NCI-H2227 treated with DMSO at 0.1 percent for 48 hours (cell line): ENCODE data around the gene KIF4A.
A peak's percentile ranks its signal among the peaks of the same experiment; 100 is the strongest.

Source experiments
- DNase-seq: peaks from one replicate; lab custom pipeline; 2025; lab: John Stamatoyannopoulos, UW

The KIF4A gene

DNA sequence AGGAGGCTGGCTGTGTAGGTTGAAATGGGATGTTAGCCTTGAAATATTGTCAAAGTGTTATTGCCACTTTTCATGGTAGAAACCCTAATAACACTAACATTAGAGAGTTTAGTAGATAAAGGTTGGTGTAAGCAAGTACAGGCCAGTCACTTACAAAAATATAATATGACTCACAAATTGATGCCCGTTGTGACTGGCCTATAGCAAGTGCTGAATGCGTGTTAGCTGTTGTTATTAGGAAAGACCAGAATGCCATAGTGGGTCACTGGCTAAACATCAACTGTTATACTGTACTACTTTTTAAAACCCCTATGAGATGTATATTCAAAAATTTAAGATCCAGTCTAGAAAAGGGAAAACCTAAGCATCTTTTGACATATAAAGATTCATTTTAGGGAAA is 112.8 kb downstream of the KIF4A start:
- DNase-seq: no peak

GRCh38 chrX:70405003-70405402 is 115.1 kb downstream of the KIF4A start:
- DNase-seq: no peak

DNA sequence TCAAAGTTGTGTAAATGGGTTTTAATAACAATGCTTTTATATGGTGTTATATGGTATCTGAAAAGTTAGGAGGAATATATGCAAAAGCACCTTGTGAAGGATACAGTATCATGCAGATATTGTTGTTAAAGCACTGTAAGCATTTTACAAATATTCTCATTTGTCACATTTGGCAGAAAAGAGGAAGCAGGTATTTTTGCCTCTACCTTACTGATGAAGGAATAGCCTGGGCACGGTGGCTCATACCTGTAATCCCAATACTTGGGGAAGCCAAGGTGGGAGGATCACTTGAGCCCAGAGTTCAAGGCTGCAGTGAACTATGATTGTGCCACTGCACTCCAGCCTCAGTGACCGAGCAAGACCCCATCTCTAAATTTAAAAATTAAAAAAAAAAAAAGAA is 121.0 kb downstream of the KIF4A start:
- no peak for DNase-seq

DNA sequence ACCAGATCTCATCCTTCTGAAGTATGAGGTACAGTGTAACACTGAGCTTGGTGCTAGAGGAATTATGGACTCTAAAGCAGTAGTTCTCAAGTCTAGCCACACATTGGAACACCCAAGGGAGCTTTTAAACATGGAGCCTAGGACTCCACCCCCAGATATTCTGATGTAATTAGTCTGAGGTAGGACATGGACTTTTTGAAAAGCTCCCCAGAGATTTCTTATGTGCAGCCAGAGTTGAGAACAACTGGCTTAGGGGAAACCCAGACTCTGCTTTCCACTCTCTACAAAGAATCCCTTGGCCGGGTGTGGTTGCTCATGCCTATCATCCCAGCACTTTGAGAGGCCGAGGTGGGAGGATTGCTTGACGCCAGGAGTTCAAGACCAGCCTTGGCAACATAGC is 121.6 kb downstream of the KIF4A start:
- no peak for DNase-seq

DNA sequence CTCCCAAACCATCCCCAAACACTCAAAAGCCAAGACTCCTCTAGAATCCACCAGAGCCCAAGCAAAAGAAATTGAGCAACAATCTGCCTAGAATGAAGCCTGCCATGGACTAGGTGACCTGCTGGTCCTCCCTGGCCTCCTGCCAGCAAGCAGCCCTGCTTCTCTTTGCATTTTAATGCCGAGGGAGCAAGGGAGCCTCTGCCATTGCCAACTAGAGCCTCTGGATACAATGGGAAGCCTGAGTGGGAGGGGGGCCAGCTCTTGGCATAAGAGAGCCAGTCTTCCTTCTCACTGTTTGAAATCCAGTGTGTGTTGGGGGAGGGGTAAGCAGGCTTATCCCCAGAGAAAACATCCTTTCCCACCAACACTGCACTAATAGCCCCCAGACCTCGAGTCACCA is 131.7 kb downstream of the KIF4A start:
- DNase-seq: peak; percentile 64

DNA sequence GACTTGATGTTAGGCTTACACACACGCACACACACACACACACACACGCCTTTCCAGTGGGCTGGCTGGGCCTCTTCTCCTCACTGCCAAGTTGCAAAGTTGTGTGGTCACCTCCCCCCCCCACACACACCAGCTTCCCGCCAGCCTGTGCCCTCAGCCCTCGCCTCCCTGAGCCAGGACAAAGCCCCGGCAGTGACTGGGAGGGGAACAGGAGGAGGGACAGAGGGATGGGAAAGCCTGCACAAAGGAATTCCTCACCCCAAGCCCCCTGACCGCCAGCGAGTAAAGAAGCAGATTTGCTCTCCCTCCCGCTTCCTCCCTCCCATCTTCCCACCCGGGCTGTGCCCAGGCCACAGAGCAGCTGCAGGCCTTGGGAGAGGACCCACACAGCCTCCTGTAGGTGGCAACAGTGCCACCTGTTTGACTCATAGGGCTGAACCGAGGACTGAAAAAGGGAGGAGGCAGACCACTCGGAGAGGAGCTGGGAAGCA is 133.0 kb downstream of the KIF4A start, which contains the start of gene GDPD2:
Gene GDPD2, plus strand, starts transcription at position 464 of the 491 bp plus-strand sequence. CDS start 1,671 bp downstream, outside the sequence.
- peak; percentile 76 for DNase-seq

GRCh38 chrX:70423936-70424675 is 134.2 kb downstream of the KIF4A start:
- no peak for DNase-seq

DNA sequence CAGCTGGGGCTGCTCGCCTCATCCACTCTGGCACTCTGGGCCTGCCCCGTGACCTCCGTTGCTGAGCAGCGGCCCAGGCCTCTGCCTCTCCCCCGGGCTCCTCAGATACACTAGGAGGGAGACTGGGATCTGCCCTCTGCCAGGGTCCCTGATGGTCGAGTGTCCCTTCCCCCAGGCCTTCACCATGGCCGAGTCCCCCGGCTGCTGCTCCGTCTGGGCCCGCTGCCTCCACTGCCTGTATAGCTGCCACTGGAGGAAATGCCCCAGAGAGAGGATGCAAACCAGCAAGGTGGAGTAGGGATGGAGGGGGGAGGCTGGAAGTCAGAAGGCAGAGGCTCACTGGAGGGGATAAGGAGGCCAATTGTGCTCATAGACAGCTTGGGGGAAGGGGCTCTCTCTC is 134.9 kb downstream of the KIF4A start:
- DNase-seq: no peak

DNA sequence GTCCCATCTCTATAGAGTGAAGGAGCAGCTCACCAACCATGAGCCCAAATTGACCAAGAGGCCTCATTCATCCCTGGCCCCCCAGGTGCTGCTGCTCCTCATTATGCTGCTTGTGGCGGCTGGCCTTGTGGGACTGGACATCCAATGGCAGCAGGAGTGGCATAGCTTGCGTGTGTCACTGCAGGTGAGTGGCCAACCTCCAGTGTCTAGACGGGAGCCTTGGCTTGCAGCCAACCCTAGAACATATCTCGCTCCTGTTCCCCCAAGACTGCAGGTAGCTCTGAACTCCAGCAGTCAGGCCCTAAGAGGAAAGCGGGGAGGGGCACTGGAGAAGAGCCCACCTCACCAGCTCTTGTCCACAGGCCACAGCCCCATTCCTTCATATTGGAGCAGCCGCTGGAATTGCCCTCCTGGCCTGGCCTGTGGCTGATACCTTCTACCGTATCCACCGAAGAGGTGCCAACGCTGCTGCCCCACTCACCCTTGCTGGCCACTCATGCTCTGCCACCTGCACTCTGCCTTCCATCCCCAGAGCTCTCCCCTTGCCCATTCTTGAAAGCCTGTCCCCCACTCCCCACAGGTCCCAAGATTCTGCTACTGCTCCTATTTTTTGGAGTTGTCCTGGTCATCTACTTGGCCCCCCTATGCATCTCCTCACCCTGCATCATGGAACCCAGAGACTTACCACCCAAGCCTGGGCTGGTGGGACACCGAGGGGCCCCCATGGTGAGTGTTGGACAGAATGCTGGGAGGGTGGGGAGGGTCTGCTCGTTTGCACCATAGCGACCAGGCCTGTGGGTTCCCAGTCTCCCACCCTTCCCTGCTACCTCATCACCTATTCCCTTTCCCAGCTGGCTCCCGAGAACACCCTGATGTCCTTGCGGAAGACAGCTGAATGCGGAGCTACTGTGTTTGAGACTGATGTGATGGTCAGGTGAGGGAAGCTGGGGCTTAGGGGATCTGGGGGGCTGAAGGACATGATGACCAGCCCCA is 136.7 kb downstream of the KIF4A start:
- no peak for DNase-seq

DNA sequence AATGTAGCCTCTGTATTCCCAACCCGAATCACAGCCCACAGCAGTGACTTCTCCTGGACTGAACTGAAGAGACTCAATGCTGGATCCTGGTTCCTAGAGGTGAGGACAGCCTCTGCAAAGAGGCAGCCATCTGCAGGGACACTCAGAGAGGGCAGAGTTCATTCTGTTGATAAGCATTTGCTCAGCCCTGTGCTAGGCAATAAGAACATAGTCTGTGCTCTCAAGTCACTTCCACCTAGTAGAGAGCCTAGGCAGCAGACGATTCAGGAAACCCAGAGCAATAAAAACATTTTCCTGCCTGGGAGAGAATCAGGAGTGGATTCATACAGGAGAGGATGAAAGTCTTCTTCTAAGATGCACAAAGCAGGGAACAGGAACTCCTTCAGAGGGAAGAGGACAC is 137.5 kb downstream of the KIF4A start:
- DNase-seq: no peak

DNA sequence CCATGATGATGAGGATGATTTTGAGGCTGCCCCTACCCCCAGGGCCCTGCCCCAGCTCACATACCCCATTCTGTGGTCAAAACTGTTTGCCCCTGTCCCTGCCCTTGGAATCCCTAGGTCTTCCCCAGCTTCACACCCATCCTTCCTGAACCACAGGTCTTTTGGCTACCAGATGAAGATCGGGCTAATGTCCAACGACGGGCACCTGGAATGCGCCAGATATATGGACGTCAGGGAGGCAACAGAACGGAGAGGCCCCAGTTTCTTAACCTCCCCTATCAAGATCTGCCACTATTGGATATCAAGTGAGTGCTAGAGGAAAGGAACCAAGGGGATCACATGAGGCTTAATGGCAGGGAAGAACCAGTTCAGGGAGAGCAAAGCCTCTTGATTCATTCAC is 139.9 kb downstream of the KIF4A start:
- no peak for DNase-seq

DNA sequence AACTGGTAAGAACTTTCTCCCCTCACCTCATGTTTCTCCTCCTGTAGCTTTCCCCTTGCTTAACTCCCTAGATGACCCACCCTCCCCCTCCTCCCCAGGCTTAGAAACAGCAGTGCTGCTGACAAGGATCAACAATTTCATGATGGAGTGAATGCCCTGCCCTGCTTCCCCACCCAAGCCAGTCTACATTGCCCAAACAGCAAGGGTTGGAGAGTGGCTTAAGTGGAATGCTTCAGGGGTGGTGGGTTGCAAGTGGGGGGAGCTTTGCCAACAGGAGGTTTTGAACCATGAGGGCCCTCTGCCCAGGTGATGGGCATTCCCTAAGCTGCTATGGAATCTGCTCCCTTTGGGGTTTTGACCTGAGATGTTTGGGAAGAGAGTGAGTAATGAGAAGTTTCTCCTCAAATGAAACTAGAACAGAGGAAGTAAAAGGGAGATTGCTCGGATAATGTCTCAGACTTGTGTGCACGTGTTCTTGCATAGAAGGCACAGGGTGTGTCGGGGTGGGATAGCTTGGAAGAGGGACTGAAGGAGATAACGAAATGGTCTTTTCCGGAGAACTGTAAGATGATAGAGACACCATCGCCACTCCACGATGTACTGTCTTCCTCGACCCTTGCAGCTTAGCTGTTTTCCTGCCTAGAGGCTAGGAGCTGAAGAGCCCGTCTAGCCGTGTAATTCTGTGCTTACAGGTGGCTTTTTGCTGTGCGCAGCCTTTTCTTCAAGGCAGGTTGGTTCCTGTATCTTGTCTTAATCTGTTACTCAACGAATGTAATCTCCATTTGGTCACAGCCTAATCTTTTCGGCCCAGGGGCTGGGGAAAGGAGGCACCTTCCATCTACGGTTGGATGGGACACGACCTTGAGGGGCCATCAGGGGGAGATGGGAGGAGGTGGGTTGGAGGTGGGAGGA is 143.3 kb downstream of the KIF4A start:
- no peak for DNase-seq

GRCh38 chrX:70433848-70434351 is 144.0 kb downstream of the KIF4A start:
- peak; percentile 83 for DNase-seq

DNA sequence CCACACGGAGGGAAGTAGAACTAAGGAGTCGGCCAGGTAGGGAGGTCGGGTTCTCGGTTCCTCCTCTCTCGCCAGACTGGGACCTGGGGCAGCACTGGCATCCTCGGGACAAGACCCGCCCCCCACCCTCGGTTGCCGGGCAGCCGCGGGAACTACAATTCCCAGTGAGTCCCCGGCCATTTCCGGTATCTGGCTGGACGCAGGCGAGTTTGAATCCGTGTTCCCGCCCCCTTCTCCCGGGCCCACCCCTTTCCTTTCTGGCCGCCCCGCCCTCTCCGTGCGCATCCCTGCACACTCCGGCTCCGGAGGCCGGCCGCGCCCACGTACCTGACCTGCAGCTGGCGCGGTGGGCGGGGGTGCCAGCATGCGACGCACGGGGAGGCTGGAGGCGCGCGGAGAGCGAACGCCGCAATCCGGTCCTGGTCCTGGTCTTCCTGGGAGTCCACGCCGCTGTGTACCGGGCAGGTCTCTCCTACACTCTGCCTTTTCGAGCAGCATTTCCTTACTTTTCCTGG is 144.5 kb downstream of the KIF4A start:
- peak; percentile 96 for DNase-seq

DNA sequence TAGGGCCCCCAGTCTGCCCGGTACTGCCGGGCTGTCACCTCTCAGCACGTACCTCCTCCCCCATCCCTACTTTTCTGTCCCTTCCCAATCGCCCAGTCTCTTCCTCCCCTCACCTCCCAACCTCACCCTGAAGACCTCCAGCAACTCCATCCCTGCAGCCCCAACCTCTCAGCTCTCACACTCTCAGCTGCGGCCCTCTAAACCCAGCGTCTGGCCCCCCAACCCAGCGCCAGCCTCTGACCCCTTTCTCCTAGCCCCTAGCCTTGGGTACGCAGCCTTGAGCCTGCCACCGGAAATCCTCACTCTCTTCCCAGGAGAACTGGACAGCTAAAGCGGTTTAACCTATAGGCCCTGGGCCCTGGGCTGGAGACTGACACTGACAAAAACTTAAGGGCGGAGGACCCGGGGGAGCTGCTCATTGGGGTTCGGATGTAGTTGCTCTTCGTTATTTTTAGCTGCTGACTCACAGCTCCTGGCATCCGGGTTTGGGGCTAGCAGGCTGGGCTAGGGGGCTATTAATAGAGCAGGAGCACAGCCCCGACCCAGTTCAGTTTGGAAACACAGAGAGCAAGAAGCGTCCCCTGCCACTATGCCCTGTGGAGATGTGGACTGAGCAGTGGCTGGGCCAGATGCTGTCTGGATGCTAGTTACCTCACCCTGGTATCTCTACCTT is 145.1 kb downstream of the KIF4A start:
- DNase-seq: no peak

- DNase-seq: peak; percentile 69
Observed at GRCh38 chrX:70436343-70436742, 146.4 kb downstream of the KIF4A start.

DNA sequence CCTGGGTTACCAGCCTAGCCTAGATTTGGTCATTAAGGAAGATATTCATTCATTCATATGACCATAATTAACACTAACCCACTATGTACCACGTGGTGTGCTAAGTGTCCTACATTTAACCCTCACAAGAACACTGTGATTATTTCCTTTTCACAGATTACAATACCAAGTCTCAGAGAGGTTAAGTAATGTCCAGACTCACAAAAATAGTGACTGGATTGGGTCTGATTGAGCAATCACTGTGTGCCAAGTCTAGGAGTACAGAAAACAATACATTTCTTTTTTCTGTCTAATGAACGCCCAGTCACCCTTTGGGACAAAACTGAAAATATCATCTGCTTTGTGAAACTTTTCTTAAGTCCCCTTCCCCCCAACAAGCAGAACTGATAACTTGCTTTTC is 147.1 kb downstream of the KIF4A start:
- DNase-seq: no peak

GRCh38 chrX:70437921-70438665 is 148.2 kb downstream of the KIF4A start:
- no peak for DNase-seq

DNA sequence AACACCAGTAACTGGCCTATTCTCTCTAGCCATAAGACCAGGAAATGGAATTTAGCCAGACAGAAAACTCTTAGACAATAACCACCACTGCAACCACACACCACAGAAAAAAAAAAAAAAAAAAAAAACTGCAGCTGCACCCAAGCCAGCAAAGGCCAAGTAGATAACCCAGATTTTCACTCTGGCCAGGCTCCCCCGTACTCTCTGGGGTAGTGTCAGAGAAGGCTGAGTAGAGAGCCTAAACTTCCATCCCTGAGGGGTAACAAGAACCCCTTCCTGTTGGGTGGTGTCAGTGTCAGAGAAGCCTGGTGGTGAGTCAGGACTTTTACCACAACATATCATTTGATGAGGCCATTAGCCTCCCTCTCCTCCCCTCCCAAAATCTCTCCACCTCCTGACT is 149.1 kb downstream of the KIF4A start:
- no peak for DNase-seq

DNA sequence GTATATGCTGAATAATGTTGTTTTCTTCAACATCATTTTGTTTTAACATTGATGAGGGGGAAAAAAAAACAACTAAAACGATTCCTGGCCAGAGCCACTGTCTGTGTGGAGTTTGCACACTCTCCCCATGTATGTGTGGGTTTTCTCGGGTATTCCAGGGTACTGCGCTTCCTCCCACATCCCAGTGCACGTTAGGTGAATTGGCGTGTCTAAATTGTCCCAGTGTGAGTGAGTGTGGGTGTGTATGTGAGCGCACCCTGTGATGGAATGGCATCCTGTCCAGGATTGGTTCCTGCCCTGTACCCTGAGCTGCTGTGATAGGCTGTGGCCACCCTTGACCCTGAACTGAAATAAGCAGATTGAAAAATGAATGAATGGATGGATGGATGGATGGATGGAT is 152.3 kb downstream of the KIF4A start:
- DNase-seq: no peak
